GM12873 (cell line): ENCODE data around the gene NDOR1.

Experiments
- TF ChIP-seq, protein P1 (sequence below): IDR thresholded peaks from 2 replicates; pipeline ENCODE4 v1.5.1; 2012; ENCODE audit warnings: low read depth, mild to moderate bottlenecking, moderate library complexity, low read length, control low read depth; ENCODE audit not compliant: insufficient read depth; ENCODE audit errors: missing control alignments

NDOR1 gene

DNA sequence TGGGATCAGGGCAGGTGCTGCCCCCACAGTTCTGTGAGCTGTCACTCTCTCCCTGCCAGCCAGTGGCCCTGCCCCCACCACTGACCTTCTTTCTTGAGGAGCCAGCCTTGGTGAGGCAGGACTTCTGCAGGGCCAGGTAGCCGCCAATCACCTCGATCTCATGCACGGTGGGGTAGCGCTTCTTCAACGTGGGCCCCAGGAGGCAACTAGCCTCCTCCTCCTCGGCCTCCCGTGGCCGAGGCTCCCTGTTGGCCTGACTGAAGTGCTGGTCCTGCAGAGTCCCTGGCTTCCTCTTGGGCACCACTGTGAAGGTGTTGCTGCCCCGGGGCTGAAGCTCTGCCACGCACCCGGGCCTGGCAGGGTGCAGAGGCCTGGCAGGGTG is 6.6 kb upstream of the NDOR1 start:
- TF ChIP-seq, protein P1, sequence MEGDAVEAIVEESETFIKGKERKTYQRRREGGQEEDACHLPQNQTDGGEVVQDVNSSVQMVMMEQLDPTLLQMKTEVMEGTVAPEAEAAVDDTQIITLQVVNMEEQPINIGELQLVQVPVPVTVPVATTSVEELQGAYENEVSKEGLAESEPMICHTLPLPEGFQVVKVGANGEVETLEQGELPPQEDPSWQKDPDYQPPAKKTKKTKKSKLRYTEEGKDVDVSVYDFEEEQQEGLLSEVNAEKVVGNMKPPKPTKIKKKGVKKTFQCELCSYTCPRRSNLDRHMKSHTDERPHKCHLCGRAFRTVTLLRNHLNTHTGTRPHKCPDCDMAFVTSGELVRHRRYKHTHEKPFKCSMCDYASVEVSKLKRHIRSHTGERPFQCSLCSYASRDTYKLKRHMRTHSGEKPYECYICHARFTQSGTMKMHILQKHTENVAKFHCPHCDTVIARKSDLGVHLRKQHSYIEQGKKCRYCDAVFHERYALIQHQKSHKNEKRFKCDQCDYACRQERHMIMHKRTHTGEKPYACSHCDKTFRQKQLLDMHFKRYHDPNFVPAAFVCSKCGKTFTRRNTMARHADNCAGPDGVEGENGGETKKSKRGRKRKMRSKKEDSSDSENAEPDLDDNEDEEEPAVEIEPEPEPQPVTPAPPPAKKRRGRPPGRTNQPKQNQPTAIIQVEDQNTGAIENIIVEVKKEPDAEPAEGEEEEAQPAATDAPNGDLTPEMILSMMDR: no peak

DNA sequence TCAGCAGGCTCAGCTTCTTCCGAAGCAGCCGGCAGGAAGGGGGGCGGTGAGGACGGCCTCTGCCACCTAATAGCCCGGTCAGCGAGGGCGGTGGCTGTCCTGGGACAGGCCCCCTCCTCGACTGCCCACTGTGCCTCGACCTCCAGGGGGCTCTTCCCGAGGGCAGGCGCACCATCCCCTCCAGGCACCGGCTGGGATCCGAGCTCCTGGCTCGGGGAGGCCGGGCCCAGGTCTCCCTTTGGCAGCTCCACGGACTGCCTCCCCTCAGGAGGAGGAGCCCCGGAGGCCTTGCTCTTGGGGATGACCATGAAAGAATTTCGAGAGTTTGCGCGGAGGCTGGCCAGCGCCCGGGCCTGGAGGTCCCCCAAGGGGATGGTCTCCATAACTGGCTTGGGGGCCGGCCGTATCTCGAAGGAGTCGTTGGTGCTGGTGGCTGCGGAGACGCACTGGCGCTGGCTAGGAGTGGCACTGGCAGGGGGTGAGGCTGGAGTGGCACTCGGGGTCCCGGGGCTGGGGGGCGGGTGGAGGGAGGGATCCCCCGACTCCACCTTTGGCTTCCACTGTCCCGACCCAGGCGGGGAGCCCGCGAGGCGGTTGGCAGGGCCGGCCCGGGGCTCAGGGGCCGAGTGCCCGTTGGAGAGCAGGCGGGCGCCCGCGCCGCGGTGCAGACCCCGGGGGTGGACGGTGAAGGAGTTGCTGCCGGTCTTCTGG is 5.9 kb upstream of the NDOR1 start:
- TF ChIP-seq, protein P1: no peak

DNA sequence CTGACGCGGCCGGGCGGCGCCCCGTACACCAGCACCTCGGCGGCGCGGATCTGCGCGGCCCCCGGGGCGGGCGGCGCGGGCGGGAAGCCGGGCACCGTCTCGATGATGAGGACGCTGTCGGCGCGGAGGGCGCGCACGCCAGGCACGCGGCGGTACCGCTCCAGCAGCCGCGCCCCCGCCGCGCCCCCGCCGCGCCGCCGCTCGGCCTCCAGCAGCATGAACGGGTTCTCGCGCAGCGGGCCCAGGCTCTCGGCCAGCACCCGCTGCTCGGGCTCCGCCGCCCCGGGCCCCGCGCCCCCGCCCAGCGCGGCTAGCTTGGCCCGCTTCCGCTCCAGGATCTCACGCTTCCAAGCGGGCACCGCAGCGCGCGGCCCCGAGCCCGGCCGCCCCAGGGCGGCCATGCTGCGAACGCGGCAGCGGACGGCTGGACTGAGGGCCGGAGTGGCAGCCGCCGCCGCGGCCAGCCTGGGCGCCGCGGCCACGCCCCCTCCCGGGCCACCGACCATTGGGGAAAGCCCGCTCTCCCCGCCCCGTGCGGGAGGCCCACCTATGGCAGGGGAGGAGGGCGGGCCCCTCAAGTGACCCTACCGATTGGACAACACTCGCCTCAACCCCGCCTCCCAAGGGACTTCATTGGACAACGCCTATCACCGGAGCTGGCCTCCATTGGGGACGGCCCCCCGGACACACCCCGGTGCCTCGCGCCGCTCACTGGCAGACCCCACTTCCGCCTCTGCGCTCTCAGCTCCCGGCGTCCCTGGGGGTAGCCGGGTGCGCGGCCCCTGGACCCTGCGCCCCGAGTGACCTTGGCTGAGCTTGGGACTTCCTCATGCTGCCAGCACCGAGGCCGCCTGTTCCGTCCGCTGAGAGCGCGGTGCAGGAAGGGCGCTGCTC is 4.9 kb upstream of the NDOR1 start, which contains the start of gene TPRN:
Gene TPRN, minus strand, starts transcription at position 431 of the 894 bp plus-strand sequence. Its CDS starts 30 bp downstream, at position 401.
- TF ChIP-seq, protein P1: no peak

DNA sequence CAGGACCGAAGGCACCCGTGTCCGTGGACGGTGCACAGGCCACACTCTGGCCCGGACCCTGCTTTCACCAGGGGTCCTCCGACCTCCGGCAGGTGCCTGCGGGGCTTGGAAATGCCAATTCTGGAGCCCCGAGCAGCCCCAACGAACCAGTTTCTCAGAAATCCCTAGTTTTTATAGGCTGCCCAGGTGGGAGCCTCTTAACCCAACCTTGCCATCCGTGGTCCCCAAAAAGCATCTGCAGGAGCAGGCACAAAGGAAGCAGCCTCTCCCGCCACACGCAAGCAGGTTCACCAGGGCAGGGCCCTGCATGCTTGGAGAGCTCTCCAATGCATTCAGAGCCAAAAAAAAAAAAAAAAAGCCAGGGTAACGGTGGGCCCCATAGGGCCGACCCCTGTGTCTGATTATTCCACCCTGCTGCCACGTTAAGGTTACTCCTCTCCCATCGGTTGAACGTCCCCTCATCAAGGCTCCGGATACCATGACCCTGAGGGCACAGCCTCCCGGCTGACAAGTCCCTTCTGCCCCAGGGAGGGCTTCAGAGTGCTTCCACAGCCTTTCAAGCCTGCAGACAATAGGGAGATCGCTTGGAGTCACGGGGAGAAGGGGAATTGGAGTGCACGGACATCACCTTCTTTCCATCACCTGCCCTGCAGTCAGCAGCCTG is 4.2 kb upstream of the NDOR1 start:
- TF ChIP-seq, protein P1: no peak

DNA sequence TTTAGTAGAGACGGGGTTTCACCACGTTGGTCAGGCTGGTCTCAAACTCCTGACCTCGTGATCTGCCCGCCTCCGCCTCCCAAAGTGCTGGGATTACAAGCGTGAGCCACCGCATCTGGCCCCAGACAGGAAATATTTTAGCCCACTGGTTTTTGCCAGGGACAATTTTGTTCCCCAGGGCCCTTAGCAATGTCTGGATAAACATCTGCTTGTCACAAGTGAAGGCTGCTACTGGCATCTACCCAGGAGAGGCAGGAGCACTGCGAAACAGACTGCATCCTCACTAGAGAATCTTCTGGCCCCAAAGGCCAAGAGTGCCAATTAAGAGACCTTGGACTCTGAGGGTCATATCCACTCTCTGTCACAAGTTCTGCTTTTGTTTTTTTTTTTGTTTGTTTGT is 2.5 kb upstream of the NDOR1 start:
- TF ChIP-seq, protein P1: no peak

DNA sequence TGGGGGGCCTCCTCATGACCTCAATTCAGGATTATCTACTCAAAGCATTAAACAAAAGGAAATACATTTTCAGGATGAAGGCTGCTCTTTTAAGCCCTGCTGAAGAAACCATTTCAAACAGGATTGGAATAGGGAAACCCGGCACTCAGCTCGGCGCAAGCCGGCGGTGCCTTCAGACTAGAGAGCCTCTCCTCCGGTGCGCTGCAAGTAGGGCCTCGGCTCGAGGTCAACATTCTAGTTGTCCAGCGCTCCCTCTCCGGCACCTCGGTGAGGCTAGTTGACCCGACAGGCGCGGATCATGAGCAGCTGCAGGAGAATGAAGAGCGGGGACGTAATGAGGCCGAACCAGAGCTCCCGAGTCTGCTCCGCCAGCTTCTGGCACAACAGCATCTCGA is 772 bp upstream of the NDOR1 start:
- TF ChIP-seq, protein P1: no peak

DNA sequence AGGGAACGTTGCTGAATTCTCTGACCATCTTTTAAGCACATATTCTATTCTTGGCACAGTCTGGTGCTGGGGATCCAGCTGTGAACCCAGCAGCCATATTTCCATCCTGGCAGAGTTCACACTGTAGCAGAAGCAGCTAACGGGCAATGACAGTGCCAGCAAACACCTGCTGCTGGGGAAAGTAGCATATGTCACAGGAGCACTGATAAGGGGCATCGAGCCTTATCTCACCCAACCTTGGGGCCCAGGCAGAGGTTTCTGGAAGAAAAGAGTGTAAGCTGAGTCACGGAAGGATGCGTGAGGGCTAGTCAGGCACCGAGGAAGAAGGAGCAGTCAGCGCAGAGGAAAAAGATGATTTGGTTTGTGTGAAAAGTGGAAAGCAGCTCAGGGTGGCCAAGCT is 1.1 kb downstream of the NDOR1 start:
- TF ChIP-seq, protein P1: no peak
